ENCODE data around the gene CLDN14. TPM values are rescaled to one million over a fixed set of nuclear protein-coding genes. Genes with fewer than 3 reads are reported as not detected.

Gene CLDN14
- total RNA-seq, 1 experiment from 2014 or later, result not detected

- no peak for DNase-seq
Observed at GRCh38 chr21:36423771-36424433, 56.0 kb downstream of the CLDN14 start.

DNA sequence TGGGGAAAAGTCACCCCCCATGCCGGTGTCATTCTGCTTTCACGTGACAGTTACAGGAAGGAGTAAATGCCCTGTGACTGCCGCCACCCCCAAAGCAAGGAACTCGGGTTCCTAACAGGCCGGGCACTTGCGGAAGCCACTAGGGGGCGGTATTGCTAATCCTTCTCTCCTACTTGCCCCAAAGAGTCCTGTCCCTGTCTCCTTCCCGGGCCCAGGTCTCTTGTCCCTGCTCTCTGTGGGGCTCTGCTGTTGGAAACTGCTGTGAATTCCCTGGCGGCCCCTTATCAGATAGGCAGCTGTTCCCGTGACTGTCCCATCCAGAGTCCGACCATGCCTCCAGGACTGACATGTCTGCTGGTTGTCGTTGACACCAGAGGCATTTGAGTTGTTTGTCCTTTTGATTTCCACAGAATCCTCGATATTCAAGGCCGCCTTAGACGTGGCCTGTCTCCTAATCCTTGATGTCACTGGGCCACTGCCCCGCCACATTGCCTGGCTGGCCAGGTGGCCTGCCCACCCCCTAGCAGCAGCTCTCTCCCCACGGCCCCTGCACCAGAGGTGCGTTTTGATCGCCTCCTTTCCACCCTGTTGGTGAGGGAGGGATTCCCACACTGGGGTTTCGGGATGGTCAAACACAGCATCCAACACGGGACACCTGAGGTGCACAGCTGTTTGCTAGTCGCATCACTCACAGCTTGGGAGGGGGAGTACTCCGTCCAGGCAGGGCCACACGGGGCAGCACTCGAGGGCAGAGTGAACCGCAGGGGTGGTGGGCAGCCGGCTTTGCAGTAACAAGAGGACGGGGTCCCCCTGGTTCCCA lies 57.4 kb downstream of the CLDN14 start:
- DNase-seq, result peak; percentile 92
- no peaks in the 10 kb centered on the region for H3K36me3 ChIP-seq (replicated peaks; ENCODE audit: control insufficient read depth, insufficient read depth, low read length)
- H3K4me3 ChIP-seq (ENCODE audit: insufficient read depth, low read depth, low read length), result no peak overlapping the region
- no peaks in the 10 kb centered on the region for H3K27me3 ChIP-seq (ENCODE audit: control insufficient read depth, insufficient read depth, low read length)

More at GRCh38 chr21:36423771-36424433, 56.0 kb downstream of the CLDN14 start:
- no peaks in the 10 kb centered on the region for H3K36me3 ChIP-seq (replicated peaks; ENCODE audit: control insufficient read depth, insufficient read depth, low read length)
- H3K4me3 ChIP-seq (ENCODE audit: insufficient read depth, low read depth, low read length), result no peak overlapping the region
- no peaks in the 10 kb centered on the region for H3K27me3 ChIP-seq (ENCODE audit: control insufficient read depth, insufficient read depth, low read length)

DNA sequence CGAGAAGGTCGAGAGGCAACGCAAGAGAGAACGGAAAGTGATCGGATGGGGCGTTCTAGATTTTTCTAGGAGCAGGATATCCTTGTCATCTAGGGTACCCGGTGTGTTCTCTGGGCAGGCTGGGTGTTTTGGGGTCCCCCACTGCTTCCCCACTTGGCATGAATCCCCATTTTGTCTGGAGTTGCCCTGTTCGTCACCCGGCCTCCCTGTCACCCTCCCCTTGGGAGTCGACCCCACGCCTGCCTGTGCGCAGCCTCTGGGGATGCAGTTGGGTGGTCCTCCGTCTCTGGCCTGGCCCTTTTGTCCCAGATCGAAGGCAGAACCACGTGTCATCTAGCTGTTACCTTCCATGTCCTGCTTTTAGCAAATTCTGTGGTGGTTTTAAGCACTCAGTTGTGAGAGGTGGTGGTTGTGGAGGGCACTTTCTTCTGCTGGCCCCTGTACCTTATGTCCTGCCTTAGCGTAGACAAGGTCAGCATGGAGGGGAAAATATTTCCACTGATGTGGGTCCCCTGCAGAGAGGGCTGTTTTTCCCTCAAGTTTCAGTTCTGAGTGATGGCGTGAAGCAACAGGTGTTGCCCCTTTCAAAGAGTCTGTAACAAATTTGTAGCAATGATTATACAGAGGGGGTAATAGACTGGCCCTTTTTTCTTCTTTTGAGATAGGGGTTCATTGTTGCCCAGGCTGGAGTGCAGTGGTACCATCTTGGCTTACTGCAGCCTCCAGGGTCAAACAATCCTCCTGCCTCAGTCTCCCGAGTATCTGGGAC lies 59.2 kb downstream of the CLDN14 start:
- H3K4me3 ChIP-seq (ENCODE audit: insufficient read depth, low read depth, low read length), result no peak overlapping the region
- no peak for DNase-seq
- H3K27me3 ChIP-seq (ENCODE audit: control insufficient read depth, insufficient read depth, low read length), result no peaks in the 10 kb centered on the region
- H3K36me3 ChIP-seq (replicated peaks; ENCODE audit: control insufficient read depth, insufficient read depth, low read length), result peaks cover 2% of the 10 kb centered on the region; the same call in 1 of the 2 replicates

GRCh38 chr21:36419996-36420395 lies 59.9 kb downstream of the CLDN14 start:
- Histone ChIP-seq H3K36me3 (replicated peaks; ENCODE audit: control insufficient read depth, insufficient read depth, low read length) (peaks cover 2% of the 10 kb centered on the region), H3K27me3 (ENCODE audit: control insufficient read depth, insufficient read depth, low read length) (no peaks in the 10 kb centered on the region), H3K4me3 (ENCODE audit: insufficient read depth, low read depth, low read length) (no peak overlapping the region)
- DNase-seq, result peak; percentile 92

DNA sequence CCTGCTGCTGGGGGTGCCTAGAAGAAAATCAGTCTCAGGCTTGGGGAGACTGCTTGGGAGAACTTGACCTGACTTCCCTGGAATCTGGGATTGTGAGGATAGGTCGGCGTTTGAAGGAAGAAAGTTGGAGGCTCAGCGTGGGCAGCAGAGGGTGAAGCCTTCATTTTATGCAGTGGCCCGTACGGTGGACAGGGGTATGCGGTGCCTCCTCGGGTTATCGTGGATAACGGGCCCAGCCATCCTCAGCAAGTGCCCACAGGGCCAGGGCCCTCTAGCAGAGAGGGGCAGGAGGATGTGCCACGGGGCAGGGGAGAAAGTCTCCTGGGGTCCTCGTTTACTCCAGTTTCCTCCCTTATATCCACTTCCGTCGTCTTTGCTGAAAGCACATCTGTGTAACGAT lies 60.7 kb downstream of the CLDN14 start:
- no peaks in the 10 kb centered on the region for H3K27me3 ChIP-seq (ENCODE audit: control insufficient read depth, insufficient read depth, low read length)
- DNase-seq, result no peak
- H3K36me3 ChIP-seq (replicated peaks; ENCODE audit: control insufficient read depth, insufficient read depth, low read length), result peaks cover 2% of the 10 kb centered on the region
- no peak overlapping the region for H3K4me3 ChIP-seq (ENCODE audit: insufficient read depth, low read depth, low read length)

GRCh38 chr21:36415375-36415774 lies 64.5 kb downstream of the CLDN14 start:
- DNase-seq, result peak; percentile 52
- no peak overlapping the region for H3K4me3 ChIP-seq (ENCODE audit: insufficient read depth, low read depth, low read length)
- peaks cover 9% of the 10 kb centered on the region for H3K36me3 ChIP-seq (replicated peaks; ENCODE audit: control insufficient read depth, insufficient read depth, low read length)
- no peaks in the 10 kb centered on the region for H3K27me3 ChIP-seq (ENCODE audit: control insufficient read depth, insufficient read depth, low read length)

GRCh38 chr21:36412916-36413315 lies 67.0 kb downstream of the CLDN14 start:
- no peak for DNase-seq
- no peaks in the 10 kb centered on the region for H3K27me3 ChIP-seq (ENCODE audit: control insufficient read depth, insufficient read depth, low read length)
- peaks cover 12% of the 10 kb centered on the region for H3K36me3 ChIP-seq (replicated peaks; ENCODE audit: control insufficient read depth, insufficient read depth, low read length)
- no peak overlapping the region for H3K4me3 ChIP-seq (ENCODE audit: insufficient read depth, low read depth, low read length)

DNA sequence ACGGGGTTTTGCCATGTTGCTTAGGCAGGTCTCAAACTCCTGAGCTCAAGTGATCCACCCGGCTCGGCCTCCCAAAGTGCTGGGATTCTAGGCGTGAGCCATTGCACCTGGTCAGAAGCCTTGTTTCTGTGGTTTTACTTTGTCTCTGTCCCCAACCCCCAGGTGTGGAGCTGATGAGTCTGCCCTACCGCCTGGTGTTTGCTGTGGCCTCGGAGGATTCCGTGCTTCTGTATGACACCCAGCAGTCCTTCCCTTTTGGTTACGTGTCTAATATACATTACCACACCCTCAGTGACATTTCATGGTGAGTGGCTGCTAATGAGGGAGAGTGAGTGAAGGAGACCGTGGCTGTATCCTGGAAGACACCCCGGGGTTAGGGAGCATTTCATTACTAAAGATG lies 68.6 kb downstream of the CLDN14 start:
- peaks cover 14% of the 10 kb centered on the region for H3K36me3 ChIP-seq (replicated peaks; ENCODE audit: control insufficient read depth, insufficient read depth, low read length)
- DNase-seq, result no peak

More for the DNA sequence above, 68.6 kb downstream of the CLDN14 start:
- H3K27me3 ChIP-seq (ENCODE audit: control insufficient read depth, insufficient read depth, low read length), result no peaks in the 10 kb centered on the region
- H3K4me3 ChIP-seq (ENCODE audit: insufficient read depth, low read depth, low read length), result no peak overlapping the region

Other genes starting within 250 kb of the CLDN14 start
- 15.3 and 24.9 TPM in 2 replicates for gene MORC3, start 159.9 kb downstream of the CLDN14 start, total RNA-seq (2014; rRNA removed; shearing (Covaris generic))
- 12.7 and 13.9 TPM in 2 replicates for gene CHAF1B, start 94.7 kb downstream of the CLDN14 start, total RNA-seq (2014; rRNA removed; shearing (Covaris generic))
- gene SIM2, start 219.0 kb upstream of the CLDN14 start, total RNA-seq (2014; rRNA removed; shearing (Covaris generic)), result 0.07 and 0.11 TPM in 2 replicates